ENCODE results near the gene AHCY.
"Not testable (repeated sequence)": the region's sequence is repeated elsewhere in the genome, so short reads cannot be mapped to it uniquely, and the experiment has no call there.

The AHCY gene

DNA sequence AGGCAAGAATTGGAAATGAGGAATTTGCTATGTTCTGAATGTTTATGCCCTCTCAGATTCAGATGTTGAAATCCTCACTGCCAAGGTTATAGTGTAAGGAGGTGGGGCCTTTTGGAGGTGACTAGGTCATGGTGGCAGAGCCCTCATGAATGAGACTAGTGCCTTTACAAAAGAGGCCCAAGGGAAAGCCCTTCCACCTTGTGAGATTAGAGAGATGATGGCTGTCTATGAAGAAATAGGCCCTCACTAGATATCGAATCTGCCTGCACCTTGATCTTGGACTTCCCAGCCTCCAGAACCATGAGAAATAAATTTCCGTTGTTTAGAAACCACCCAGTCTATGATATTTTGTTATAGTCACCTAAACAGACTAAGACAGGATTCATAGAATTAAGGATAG is 51.5 kb downstream of the AHCY start:
- H3K27me3 ChIP-seq: no peaks in the 10 kb centered on the region
- intact Hi-C loops (cut with DNase I; ENCODE audit: low total_unique reads): no loop called here
- TF ChIP-seq, protein P1, sequence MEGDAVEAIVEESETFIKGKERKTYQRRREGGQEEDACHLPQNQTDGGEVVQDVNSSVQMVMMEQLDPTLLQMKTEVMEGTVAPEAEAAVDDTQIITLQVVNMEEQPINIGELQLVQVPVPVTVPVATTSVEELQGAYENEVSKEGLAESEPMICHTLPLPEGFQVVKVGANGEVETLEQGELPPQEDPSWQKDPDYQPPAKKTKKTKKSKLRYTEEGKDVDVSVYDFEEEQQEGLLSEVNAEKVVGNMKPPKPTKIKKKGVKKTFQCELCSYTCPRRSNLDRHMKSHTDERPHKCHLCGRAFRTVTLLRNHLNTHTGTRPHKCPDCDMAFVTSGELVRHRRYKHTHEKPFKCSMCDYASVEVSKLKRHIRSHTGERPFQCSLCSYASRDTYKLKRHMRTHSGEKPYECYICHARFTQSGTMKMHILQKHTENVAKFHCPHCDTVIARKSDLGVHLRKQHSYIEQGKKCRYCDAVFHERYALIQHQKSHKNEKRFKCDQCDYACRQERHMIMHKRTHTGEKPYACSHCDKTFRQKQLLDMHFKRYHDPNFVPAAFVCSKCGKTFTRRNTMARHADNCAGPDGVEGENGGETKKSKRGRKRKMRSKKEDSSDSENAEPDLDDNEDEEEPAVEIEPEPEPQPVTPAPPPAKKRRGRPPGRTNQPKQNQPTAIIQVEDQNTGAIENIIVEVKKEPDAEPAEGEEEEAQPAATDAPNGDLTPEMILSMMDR (IDR thresholded peaks at IDR 0.05): no peak
- no peak for DNase-seq
- H3K4me3 ChIP-seq: no peak overlapping the region
- no peaks in the 10 kb centered on the region for H3K9me3 ChIP-seq
- H3K36me3 ChIP-seq: no peaks in the 10 kb centered on the region
- no peaks in the 10 kb centered on the region for H3K4me1 ChIP-seq
- no peak overlapping the region for H3K27ac ChIP-seq

DNA sequence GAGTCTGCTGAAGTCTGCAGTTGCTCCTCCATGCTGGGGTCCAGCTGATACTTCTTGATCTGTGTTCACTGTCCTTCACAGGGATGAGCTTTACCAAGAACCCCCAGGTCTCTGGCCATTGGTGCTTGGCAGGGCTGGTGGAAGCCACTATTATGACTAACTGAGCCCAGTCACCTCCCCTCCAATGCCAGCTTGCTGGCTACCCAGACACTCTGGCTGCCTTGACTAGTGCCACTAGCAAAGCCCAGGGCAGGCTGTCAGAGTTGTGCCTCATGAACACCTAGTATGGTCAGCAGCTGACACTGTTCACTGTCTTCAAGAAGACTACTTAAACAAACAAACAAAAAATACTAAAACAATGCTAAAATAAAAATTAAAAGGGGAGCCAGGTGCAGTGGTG is 53.1 kb downstream of the AHCY start:
- H3K4me1 ChIP-seq: no peaks in the 10 kb centered on the region
- intact Hi-C loops (cut with DNase I; ENCODE audit: low total_unique reads): no loop called here
- TF ChIP-seq, protein P1 (IDR thresholded peaks at IDR 0.05): no peak

DNA sequence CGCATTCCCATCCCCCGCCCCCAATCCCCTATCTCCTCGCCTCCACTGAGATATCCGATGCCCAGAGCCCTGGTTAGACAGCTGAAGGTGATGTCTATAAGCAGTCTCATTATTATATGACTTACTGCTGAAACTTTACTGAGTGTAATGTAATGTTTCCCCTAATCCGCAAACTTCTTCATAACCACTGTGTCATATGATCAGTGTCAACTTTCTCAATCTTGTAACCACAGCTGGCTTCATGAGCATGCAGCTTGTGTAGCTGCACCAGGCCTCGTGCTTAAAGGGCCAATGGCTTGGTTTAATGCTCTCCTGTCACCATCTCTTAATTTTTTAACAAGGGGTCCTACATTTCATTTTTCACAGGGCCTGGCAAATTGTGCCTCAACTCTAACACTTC is 53.9 kb downstream of the AHCY start:
- H3K27ac ChIP-seq: no peak overlapping the region
- TF ChIP-seq, protein P1 (IDR thresholded peaks at IDR 0.05): no peak

More for the DNA sequence above, 53.1 kb downstream of the AHCY start:
- Histone ChIP-seq H3K36me3 (no peaks in the 10 kb centered on the region), H3K27ac (no peak overlapping the region), H3K9me3 (no peaks in the 10 kb centered on the region), H3K4me3 (no peak overlapping the region), H3K27me3 (no peaks in the 10 kb centered on the region)
- DNase-seq: no peak

DNA sequence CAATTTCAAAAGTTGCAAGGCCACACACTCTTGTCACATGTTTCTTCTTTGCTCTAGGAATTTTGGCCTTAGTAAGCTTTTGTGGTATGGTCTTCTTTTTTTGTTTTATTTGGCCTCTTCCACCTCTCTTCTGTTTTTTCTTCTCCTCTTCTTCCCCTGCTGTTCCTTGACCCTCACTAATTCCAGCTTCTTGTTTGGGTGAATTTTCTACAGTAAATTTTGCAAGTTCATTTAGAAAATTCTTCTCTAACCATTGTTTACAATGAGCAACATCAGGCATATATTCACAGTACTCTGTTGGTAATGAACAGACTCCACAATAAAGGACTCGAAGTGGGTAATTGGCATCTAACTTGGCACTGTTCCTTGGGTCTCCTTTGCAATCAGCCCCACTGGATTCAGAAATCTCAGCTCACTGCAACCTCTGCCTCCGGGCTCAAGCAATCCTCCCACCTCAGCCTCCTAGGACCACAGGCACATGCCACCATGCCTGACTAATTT is 57.0 kb downstream of the AHCY start:
- no peaks in the 10 kb centered on the region for H3K36me3 ChIP-seq
- H3K9me3 ChIP-seq: no peaks in the 10 kb centered on the region
- no peak for DNase-seq
- H3K4me3 ChIP-seq: no peak overlapping the region
- intact Hi-C loops (cut with DNase I; ENCODE audit: low total_unique reads): no loop called here
- H3K27ac ChIP-seq: no peak overlapping the region
- peaks cover 0 to 2% of the 10 kb centered on the region in 2 donors for H3K27me3 ChIP-seq
- TF ChIP-seq, protein P1 (IDR thresholded peaks at IDR 0.05): no peak
- H3K4me1 ChIP-seq: no peaks in the 10 kb centered on the region

More for the DNA sequence above, 53.9 kb downstream of the AHCY start:
- intact Hi-C loops (cut with DNase I; ENCODE audit: low total_unique reads): no loop called here
- DNase-seq: no peak
- Histone ChIP-seq H3K4me3 (no peak overlapping the region), H3K36me3 (no peaks in the 10 kb centered on the region), H3K9me3 (no peaks in the 10 kb centered on the region), H3K4me1 (no peaks in the 10 kb centered on the region), H3K27me3 (no peaks in the 10 kb centered on the region)

DNA sequence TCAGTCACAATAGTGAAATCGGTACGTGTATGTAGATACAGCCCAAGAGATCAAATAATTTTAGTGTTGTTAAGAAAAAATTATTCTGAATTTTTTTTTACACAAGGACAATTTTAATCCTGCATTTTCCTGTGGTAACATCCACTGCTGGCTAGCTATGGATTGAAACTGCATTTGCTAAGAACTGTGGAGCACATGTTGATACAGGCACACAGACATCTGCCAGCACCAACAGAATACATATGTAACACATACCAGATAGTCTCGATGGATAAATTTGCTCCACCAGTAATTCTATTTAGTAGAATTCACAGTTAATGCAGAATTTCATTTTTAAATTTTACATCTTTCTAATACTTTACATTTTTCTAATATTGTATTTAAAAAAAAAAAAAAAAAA is 59.8 kb downstream of the AHCY start:
- no peak for DNase-seq
- Histone ChIP-seq H3K4me3 (no peak overlapping the region), H3K36me3 (no peaks in the 10 kb centered on the region), H3K27ac (no peak overlapping the region), H3K27me3 (peaks cover 0 to 2% of the 10 kb centered on the region in 2 donors), H3K4me1 (no peaks in the 10 kb centered on the region), H3K9me3 (peaks cover 0 to 6% (median 0%) of the 10 kb centered on the region in 3 donors)
- TF ChIP-seq, protein P1 (IDR thresholded peaks at IDR 0.05): no peak
- intact Hi-C loops (cut with DNase I; ENCODE audit: low total_unique reads): no loop called here

DNA sequence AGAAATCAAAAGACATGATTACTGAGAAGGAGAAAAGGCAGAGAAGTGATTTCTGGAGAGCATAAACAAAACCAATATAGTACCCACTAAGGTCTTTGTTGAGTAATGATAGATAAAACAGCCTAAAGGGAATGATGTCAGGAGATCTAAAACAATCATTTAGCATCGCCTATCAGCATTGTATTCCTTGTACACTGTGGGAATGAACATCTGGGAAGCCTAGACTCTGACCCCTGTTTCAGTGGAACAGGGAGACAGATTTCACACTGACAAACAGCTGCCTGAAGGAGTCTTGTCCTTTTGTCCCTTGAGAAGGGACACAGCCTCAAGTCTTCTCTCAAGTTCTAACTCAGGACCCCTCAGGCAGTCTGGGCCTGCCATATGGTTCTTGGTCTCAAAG is 60.3 kb downstream of the AHCY start:
- H3K9me3 ChIP-seq: peaks cover 0 to 11% (median 3%) of the 10 kb centered on the region in 3 donors
- H3K27me3 ChIP-seq: peaks cover 0 to 2% of the 10 kb centered on the region in 2 donors
- TF ChIP-seq, protein P1 (IDR thresholded peaks at IDR 0.05): no peak
- H3K36me3 ChIP-seq: no peaks in the 10 kb centered on the region
- H3K4me1 ChIP-seq: no peaks in the 10 kb centered on the region
- no peak for DNase-seq
- no peak overlapping the region for H3K27ac ChIP-seq
- intact Hi-C loops (cut with DNase I; ENCODE audit: low total_unique reads): no loop called here
- H3K4me3 ChIP-seq: no peak overlapping the region

DNA sequence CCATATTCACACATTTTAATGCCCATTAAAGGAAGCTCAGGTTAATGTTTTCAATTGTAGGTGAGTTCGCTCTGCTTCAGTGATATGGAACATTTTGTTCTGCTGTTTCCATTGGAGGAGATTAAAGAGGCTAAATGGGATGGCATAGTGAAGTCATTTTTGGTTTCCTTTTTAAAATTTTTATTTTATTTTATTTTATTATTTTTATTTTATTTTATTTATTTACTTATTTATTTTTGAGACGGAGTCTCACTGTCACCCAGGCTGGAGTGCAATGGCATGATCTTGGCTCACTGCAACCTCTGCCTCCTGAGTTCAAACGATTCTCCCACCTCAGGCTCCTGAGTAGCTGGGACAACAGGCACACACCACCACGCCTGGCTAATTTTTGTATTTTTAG is 61.1 kb downstream of the AHCY start:
- H3K36me3 ChIP-seq; intact Hi-C loops (cut with DNase I; ENCODE audit: low total_unique reads); H3K27ac ChIP-seq; H3K4me3 ChIP-seq; DNase-seq; H3K27me3 ChIP-seq; H3K4me1 ChIP-seq: not testable (repeated sequence)
- peaks cover 0 to 18% (median 11%) of the 10 kb centered on the region in 3 donors for H3K9me3 ChIP-seq

Data from tibial artery (tissue), 4 donors.